ENCODE measurements around the gene TLL1. TPM values are rescaled to one million over a fixed set of nuclear protein-coding genes. Genes with fewer than 3 reads are reported as not detected.

TLL1 gene
- total RNA-seq, 4 donors from 2014 or later = 1.7 to 9.6 (median 7.1) TPM

GRCh38 chr4:165947019-165947418, 74.0 kb downstream of the TLL1 start:
- TF ChIP-seq CTCF (IDR thresholded peaks at IDR 0.05; ENCODE audit: low read depth) = no peak

DNA sequence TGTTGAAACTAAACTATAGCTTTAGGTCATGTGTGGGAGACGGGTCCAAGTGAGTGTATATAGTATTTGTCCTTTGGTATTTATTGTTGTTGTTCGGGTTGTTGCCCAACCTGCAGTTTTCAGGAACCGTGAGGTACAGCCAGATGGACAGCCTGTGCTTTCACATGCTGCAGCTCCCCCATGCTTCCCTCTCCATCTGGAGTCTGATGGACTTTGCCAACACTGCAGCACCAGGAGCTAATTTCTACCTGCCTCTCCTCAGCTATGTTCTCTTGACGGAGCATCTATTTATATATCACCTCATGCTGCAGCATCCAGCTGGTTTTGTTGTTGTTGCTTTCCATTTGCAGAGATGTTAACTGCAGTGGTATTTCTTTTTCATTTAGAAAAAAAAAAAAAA, 80.1 kb downstream of the TLL1 start:
- no peak for TF ChIP-seq CTCF (IDR thresholded peaks at IDR 0.05; ENCODE audit: low read depth)

DNA sequence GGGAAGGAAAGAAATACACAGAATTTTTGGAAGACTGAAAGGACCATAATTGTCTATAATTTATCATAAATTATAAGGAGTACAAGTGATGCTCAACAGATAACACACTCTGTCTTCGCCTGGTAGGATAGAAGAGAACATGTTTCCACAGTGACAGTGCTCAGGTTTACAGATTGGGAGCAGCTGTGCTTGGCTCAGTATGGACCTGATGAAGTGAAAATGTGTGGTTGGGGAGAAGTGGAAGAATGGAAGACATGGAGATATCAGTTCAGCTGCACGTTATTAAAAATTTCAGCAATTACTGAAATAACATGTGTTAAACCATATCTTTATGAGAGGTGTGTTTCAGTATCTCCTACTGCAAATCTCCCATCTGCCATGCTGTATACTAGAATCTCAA, 90.6 kb downstream of the TLL1 start:
- no peak for TF ChIP-seq CTCF (IDR thresholded peaks at IDR 0.05; ENCODE audit: low read depth)

DNA sequence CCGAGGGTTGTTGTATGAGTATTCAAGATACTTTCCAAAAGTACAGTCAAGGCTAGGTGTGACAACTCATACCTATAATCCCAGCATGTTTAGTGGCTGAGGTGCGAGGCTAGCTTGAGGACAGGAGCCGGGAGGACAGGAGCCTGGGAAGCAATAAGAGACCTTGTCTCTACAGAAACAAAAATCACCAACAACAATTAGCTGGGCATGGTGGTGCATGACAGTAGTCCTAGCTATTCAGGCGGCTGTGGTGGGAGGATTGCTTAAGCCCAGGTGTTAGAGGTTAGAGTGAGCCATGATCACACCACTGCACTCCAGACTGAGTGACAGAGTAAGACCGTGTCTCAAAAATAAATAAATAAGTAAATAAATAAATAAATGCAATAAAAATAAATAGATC, 91.6 kb downstream of the TLL1 start:
- TF ChIP-seq CTCF (IDR thresholded peaks at IDR 0.05; ENCODE audit: low read depth) = no peak

GRCh38 chr4:165965503-165965902, 92.5 kb downstream of the TLL1 start:
- no peak for TF ChIP-seq CTCF (IDR thresholded peaks at IDR 0.05; ENCODE audit: low read depth)

DNA sequence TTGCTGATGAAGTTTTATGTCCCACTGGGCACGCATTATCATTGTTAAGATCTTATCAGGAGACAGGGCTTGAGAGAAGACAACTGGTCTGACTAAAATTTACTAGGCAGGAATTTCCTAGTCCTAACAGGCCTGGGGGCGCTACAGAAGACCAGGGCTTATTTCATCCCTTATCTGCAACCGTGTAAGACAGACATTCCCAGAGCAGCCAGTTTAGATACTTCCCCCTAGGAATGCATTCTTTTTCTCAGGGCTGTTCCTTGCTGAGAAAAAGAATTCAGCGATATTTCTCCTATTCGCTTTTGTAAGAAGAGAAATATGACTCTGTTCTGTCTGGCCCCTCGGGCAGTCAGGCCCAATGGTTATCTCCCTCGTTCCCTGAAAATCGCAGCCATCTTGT, 93.8 kb downstream of the TLL1 start:
- TF ChIP-seq CTCF (IDR thresholded peaks at IDR 0.05; ENCODE audit: low read depth) = no peak

- TF ChIP-seq CTCF (IDR thresholded peaks at IDR 0.05; ENCODE audit: low read depth) = no peak
Measured at GRCh38 chr4:165967486-165967885, 94.4 kb downstream of the TLL1 start.
